Measurements from ENCODE around the gene ASAP3.

Gene ASAP3

GRCh38 chr1:23524716-23525401 lies 40.9 kb upstream of the ASAP3 start:
- DNase-seq (ENCODE audit: extremely low read depth, low read depth): no peak
- TF ChIP-seq, protein P1, sequence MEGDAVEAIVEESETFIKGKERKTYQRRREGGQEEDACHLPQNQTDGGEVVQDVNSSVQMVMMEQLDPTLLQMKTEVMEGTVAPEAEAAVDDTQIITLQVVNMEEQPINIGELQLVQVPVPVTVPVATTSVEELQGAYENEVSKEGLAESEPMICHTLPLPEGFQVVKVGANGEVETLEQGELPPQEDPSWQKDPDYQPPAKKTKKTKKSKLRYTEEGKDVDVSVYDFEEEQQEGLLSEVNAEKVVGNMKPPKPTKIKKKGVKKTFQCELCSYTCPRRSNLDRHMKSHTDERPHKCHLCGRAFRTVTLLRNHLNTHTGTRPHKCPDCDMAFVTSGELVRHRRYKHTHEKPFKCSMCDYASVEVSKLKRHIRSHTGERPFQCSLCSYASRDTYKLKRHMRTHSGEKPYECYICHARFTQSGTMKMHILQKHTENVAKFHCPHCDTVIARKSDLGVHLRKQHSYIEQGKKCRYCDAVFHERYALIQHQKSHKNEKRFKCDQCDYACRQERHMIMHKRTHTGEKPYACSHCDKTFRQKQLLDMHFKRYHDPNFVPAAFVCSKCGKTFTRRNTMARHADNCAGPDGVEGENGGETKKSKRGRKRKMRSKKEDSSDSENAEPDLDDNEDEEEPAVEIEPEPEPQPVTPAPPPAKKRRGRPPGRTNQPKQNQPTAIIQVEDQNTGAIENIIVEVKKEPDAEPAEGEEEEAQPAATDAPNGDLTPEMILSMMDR (IDR thresholded peaks at IDR 0.05; ENCODE audit: low read depth, low read length): no peak

DNA sequence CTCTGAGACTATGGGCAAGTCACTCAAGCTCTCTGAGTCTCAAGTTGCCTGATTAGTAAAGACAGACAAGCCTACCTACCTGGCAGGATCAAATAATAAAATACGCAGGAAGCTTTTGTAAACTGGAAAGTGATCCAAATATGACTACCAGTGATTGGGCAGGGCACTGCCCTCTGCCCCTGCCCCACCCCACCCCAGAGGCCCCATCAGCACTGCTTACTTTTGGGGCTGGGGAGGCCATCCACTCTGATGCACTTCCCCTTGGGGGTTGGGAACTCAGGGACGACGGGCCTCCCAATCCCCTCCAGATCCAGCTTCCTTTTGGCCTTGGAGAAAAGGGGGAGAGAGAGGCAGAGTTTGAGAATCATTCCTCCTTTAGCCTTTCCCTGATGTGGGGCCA lies 40.2 kb upstream of the ASAP3 start:
- no peak for DNase-seq (ENCODE audit: extremely low read depth, low read depth)
- TF ChIP-seq, protein P1 (IDR thresholded peaks at IDR 0.05; ENCODE audit: low read depth, low read length): no peak

GRCh38 chr1:23522244-23522982 lies 38.4 kb upstream of the ASAP3 start:
- no peak for DNase-seq (ENCODE audit: extremely low read depth, low read depth)
- TF ChIP-seq, protein P1 (IDR thresholded peaks at IDR 0.05; ENCODE audit: low read depth, low read length): no peak

GRCh38 chr1:23521588-23521987 lies 37.6 kb upstream of the ASAP3 start:
- TF ChIP-seq, protein P1 (IDR thresholded peaks at IDR 0.05; ENCODE audit: low read depth, low read length): no peak
- DNase-seq (ENCODE audit: extremely low read depth, low read depth): no peak

- TF ChIP-seq, protein P1 (IDR thresholded peaks at IDR 0.05; ENCODE audit: low read depth, low read length): no peak
- DNase-seq (ENCODE audit: extremely low read depth, low read depth): no peak
These were observed 33.6 kb upstream of the ASAP3 start for GRCh38 chr1:23517581-23517980.

GRCh38 chr1:23515905-23516304 lies 31.9 kb upstream of the ASAP3 start:
- TF ChIP-seq, protein P1 (IDR thresholded peaks at IDR 0.05; ENCODE audit: low read depth, low read length): no peak
- DNase-seq (ENCODE audit: extremely low read depth, low read depth): no peak

GRCh38 chr1:23514111-23514679 lies 30.2 kb upstream of the ASAP3 start:
- DNase-seq (ENCODE audit: extremely low read depth, low read depth): no peak
- TF ChIP-seq, protein P1 (IDR thresholded peaks at IDR 0.05; ENCODE audit: low read depth, low read length): no peak

All from AG09319 (cell line).